A549 (cell line): ENCODE results near the gene DNM3.

Experiments
- CHD4 ChIP-seq: fragments of 200-600 bp; sonication (generic); IDR thresholded peaks from 2 replicates; pipeline ENCODE4 v1.6.1; 2016; ENCODE audit warnings: antibody characterized with exemption, mild to moderate bottlenecking, borderline replicate concordance
- CTCF ChIP-seq: fragments of >200 bp; sonication (Bioruptor Twin); formaldehyde crosslinking; IDR thresholded peaks from 3 replicates; pipeline ENCODE4 v1.5.1; 2016
- MYC ChIP-seq: IDR thresholded peaks from 2 replicates; pipeline ENCODE4 v1.6.1; 2012; ENCODE audit warnings: mild to moderate bottlenecking, inconsistent platforms, low read length, improper control_type of control experiment, borderline replicate concordance
- TP53 ChIP-seq: fragments of 250-450 bp; sonication (Bioruptor Pico); IDR thresholded peaks from 2 replicates; pipeline ENCODE4 v1.5.0; 2021; ENCODE audit warnings: mild to moderate bottlenecking, moderate library complexity

- TF ChIP-seq CTCF (no peak), TP53 (no peak), CHD4 (no peak), MYC (no peak)
These were observed 59.9 kb downstream of the DNM3 start for GRCh38 chr1:171901245-171901644.
